Epithelial cell of esophagus (primary cell): ENCODE measurements around the gene PRR27.
A peak's percentile ranks its signal among the peaks of the same experiment; 100 is the strongest.
"Not testable (repeated sequence)": the region's sequence is repeated elsewhere in the genome, so short reads cannot be mapped to it uniquely, and the experiment has no call there.

Experiments
- DNase-seq: peaks from one replicate; pipeline ENCODE4 v3.0.0; 2010; ENCODE audit warnings: low read depth
- H3K4me3 ChIP-seq: 2 replicates; pipeline ENCODE4 v1.5.1; 2011; ENCODE audit warnings: mild to moderate bottlenecking, low read length, control low read depth
- TF ChIP-seq, protein P1 (sequence below): IDR thresholded peaks from 2 replicates; pipeline ENCODE4 v1.5.1; 2011; ENCODE audit warnings: low read depth, mild to moderate bottlenecking, low read length, control low read depth, inconsistent platforms; ENCODE audit not compliant: insufficient read depth; ENCODE audit errors: missing control alignments

The PRR27 gene

DNA sequence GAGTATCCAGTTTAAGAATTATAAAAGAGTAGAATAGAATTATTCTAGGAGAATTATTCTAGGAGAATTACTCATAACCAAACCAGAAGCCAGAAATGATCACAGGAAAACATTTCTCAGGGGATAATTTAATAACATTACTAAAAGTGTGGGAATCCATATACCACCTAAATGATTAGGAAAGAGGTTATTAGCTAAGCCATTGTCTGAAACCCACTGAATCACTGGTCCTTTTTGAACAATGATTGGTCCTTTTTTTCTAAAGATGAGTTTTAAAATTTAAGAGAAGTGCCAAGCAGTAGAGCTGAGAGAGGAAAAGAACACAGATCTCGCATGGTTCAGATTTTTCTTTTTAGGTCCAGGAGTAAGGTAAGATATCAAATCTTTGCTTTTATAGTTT, 41.4 kb downstream of the PRR27 start, which contains the start of gene ODAM:
TSS of gene ODAM (plus strand) at position 301 of the 400 bp plus-strand sequence. CDS start 819 bp downstream, outside the sequence.
- no peak for DNase-seq
- TF ChIP-seq, protein P1, sequence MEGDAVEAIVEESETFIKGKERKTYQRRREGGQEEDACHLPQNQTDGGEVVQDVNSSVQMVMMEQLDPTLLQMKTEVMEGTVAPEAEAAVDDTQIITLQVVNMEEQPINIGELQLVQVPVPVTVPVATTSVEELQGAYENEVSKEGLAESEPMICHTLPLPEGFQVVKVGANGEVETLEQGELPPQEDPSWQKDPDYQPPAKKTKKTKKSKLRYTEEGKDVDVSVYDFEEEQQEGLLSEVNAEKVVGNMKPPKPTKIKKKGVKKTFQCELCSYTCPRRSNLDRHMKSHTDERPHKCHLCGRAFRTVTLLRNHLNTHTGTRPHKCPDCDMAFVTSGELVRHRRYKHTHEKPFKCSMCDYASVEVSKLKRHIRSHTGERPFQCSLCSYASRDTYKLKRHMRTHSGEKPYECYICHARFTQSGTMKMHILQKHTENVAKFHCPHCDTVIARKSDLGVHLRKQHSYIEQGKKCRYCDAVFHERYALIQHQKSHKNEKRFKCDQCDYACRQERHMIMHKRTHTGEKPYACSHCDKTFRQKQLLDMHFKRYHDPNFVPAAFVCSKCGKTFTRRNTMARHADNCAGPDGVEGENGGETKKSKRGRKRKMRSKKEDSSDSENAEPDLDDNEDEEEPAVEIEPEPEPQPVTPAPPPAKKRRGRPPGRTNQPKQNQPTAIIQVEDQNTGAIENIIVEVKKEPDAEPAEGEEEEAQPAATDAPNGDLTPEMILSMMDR: no peak
- H3K4me3 ChIP-seq: no peak within 1 kb of the TSS

DNA sequence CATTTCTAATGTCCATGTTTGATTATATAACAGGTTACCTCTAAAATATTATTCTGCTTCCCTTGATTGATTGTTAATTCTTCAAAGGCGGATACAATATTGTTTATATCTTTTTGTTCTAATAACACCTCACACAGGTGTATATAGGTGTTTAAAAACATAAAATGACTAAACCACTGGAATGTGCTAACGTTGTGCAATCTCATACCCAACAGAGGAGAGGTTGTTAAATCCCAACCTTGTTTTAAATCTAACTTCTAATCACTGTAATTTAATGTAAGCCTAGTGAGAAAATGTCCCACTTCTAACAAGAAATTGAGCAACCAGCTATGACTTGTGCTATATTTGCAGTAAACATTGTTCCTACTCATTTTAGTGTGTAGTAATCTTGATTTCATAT, 42.8 kb downstream of the PRR27 start:
- TF ChIP-seq, protein P1: no peak
- H3K4me3 ChIP-seq: no peak overlapping the region
- DNase-seq: peak; percentile 54

DNA sequence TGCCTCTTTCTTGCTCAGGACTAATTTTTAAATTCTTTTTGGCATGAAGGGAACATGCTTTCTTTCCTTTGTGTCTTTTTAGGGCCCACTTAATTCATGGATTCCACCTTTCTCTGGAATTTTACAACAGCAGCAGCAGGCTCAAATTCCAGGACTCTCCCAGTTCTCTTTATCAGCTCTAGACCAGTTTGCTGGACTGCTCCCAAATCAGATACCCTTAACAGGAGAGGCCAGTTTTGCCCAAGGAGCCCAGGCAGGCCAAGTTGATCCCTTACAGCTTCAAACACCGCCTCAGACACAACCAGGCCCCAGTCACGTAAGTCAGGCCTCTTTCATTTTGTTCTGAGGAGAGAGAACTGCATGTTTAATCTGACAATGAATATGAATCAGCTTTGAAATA, 43.8 kb downstream of the PRR27 start:
- no peak for DNase-seq
- no peak overlapping the region for H3K4me3 ChIP-seq
- TF ChIP-seq, protein P1: no peak

DNA sequence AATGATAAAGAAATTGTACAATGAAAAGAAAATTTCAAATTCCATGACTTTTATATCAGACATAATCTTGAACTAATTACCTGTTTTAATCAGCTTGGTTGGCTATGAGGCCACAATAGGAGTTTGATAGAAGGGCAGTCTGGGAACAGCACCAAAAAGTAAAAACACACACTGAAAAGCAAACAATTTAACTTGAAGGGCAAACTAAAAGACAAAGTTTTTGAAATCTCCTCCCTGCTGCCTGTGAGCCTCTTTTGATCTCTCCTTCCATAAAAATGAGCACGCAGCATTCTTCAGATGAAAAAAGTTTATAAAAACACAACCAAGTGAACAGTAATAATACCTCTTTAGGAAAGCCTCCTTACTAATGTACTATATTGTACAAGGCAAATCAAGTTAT, 49.6 kb downstream of the PRR27 start:
- H3K4me3 ChIP-seq: no peak overlapping the region
- DNase-seq: no peak
- TF ChIP-seq, protein P1: no peak

DNA sequence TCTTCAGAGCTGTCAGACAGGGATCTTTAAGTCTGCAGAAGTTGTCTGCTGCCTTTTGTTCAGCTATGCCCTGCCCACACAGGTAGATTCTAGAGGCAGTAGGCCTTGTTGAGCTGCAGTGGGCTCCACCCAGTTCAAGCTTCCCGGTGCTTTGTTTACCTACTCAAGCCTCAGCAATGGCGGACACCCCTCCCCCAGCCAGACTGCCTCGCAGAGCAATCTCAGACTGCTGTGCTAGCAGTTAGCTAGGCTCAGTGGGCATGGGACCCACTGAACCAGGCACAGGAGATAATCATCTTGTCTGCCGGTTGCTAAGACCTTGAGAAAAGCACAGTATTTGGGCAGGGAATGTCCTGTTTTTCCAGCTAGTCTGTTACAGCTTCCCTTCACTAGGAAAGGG, 58.7 kb downstream of the PRR27 start:
- not testable (repeated sequence) for H3K4me3 ChIP-seq, DNase-seq
